OCI-LY1 (cell line): ENCODE data around the gene ULK3.

Source experiments
- H2AFZ ChIP-seq: fragments of 200-600 bp; sonication (generic), shearing (Covaris generic); 2 replicates; pipeline ENCODE4 v1.6.0; 2014; ENCODE audit warnings: antibody characterized with exemption, mild to moderate bottlenecking, low read length
- H3F3A ChIP-seq: fragments of 200-600 bp; sonication (generic), shearing (Covaris generic); 2 replicates; pipeline ENCODE4 v1.6.0; 2014; ENCODE audit warnings: mild to moderate bottlenecking, antibody characterized with exemption, low read length, moderate library complexity; ENCODE audit not compliant: insufficient read depth
- H3K27ac ChIP-seq: fragments of 200-600 bp; sonication (generic); 2 replicates; pipeline ENCODE4 v1.5.1; 2014; ENCODE audit warnings: low read length, mixed run types, mild to moderate bottlenecking, low read depth; ENCODE audit not compliant: poor library complexity, severe bottlenecking
- H3K27me3 ChIP-seq: fragments of 200-600 bp; sonication (generic); 2 replicates; pipeline ENCODE4 v1.6.0; 2014; ENCODE audit warnings: antibody characterized with exemption, mild to moderate bottlenecking, low read length, moderate library complexity; ENCODE audit not compliant: insufficient read depth
- H3K36me3 ChIP-seq: fragments of 200-600 bp; sonication (generic); 2 replicates; pipeline ENCODE4 v1.6.1; 2014; ENCODE audit warnings: mild to moderate bottlenecking, antibody characterized with exemption, low read length, moderate library complexity, mixed read lengths; ENCODE audit not compliant: insufficient read depth
- H3K4me1 ChIP-seq: fragments of 200-600 bp; sonication (generic); 2 replicates; pipeline ENCODE4 v1.5.1; 2014; ENCODE audit warnings: mild to moderate bottlenecking, low read length, moderate library complexity; ENCODE audit not compliant: insufficient read depth, severe bottlenecking
- H3K4me2 ChIP-seq: fragments of 200-600 bp; sonication (generic), shearing (Covaris generic); 2 replicates; pipeline ENCODE4 v1.6.1; 2014; ENCODE audit warnings: low read length
- H3K4me3 ChIP-seq: fragments of 200-600 bp; sonication (generic); 2 replicates; pipeline ENCODE4 v1.5.1; 2014; ENCODE audit warnings: low read length, low read depth, mild to moderate bottlenecking, mixed read lengths; ENCODE audit not compliant: poor library complexity, severe bottlenecking
- H3K79me2 ChIP-seq: fragments of 200-600 bp; shearing (Covaris generic); 2 replicates; pipeline ENCODE4 v1.6.1; 2016; ENCODE audit warnings: mixed run types, low read length, mixed read lengths; ENCODE audit not compliant: insufficient read depth
- H3K9ac ChIP-seq: fragments of 200-600 bp; sonication (generic), shearing (Covaris generic); 2 replicates; pipeline ENCODE4 v1.6.1; 2014; ENCODE audit warnings: mild to moderate bottlenecking, low read length, mixed read lengths
- H3K9me2 ChIP-seq: fragments of 200-600 bp; sonication (generic), shearing (Covaris generic); 2 replicates; pipeline ENCODE4 v1.6.1; 2014; ENCODE audit warnings: low read depth, mild to moderate bottlenecking, low read length, mixed read lengths
- H3K9me3 ChIP-seq: fragments of 200-600 bp; shearing (Covaris generic); 2 replicates; pipeline ENCODE4 v1.6.1; 2014; ENCODE audit warnings: low read length, mixed read lengths
- H4K20me1 ChIP-seq: fragments of 200-600 bp; sonication (generic), shearing (Covaris generic); 2 replicates; pipeline ENCODE4 v1.6.0; 2016; ENCODE audit warnings: mild to moderate bottlenecking, low read length; ENCODE audit not compliant: insufficient read depth
- EZH2 ChIP-seq: fragments of 200-600 bp; sonication (generic), shearing (Covaris generic); IDR thresholded peaks from 2 replicates; pipeline ENCODE4 v1.8.0; 2017; ENCODE audit warnings: borderline replicate concordance, mixed run types, mild to moderate bottlenecking, antibody characterized with exemption, low read length, moderate library complexity, mixed read lengths
- TF ChIP-seq, protein P1 (sequence below): fragments of 200-600 bp; sonication (generic), shearing (Covaris generic); IDR thresholded peaks from 2 replicates; pipeline ENCODE4 v1.5.1; 2017; ENCODE audit warnings: mild to moderate bottlenecking, antibody characterized with exemption, low read length, moderate library complexity, mixed read lengths

ULK3 gene

GRCh38 chr15:74808078-74808839 lies 34.7 kb downstream of the ULK3 start:
- peaks cover 21% of the 10 kb centered on the region for H3K36me3 ChIP-seq
- no peaks in the 10 kb centered on the region for H3K79me2 ChIP-seq
- no peaks in the 10 kb centered on the region for H3K9me3 ChIP-seq
- no peaks in the 10 kb centered on the region for H3K4me1 ChIP-seq
- no peaks in the 10 kb centered on the region for H3F3A ChIP-seq
- H3K4me3 ChIP-seq, result no peak overlapping the region
- no peak overlapping the region for H3K27ac ChIP-seq
- H3K9me2 ChIP-seq, result no peaks in the 10 kb centered on the region
- no peak overlapping the region for H2AFZ ChIP-seq
- H3K4me2 ChIP-seq, result no peak overlapping the region
- H3K27me3 ChIP-seq, result no peaks in the 10 kb centered on the region; the same call in 1 of the 2 replicates
- H4K20me1 ChIP-seq, result no peaks in the 10 kb centered on the region
- TF ChIP-seq, protein P1, sequence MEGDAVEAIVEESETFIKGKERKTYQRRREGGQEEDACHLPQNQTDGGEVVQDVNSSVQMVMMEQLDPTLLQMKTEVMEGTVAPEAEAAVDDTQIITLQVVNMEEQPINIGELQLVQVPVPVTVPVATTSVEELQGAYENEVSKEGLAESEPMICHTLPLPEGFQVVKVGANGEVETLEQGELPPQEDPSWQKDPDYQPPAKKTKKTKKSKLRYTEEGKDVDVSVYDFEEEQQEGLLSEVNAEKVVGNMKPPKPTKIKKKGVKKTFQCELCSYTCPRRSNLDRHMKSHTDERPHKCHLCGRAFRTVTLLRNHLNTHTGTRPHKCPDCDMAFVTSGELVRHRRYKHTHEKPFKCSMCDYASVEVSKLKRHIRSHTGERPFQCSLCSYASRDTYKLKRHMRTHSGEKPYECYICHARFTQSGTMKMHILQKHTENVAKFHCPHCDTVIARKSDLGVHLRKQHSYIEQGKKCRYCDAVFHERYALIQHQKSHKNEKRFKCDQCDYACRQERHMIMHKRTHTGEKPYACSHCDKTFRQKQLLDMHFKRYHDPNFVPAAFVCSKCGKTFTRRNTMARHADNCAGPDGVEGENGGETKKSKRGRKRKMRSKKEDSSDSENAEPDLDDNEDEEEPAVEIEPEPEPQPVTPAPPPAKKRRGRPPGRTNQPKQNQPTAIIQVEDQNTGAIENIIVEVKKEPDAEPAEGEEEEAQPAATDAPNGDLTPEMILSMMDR, result no peak
- no peak for TF ChIP-seq EZH2
- H3K9ac ChIP-seq, result no peak overlapping the region

DNA sequence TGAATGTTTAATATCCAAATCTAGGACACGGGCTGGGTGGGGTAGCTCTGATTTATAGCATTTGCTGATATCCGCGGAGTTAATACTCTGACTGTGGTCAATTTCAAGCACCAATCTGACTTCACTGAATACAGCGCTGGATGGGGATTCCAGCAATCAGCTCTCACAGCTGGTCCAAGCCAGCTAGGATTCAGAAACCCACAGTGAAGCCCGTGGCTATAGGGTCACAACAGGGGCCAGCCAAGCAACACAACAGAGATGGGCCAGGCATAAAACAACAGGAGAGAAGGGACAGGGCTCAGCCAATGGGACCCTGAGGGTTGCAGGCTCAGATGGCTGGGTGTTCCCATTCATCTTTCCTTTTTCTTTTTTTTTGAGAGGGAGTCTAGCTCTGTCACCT lies 35.7 kb downstream of the ULK3 start:
- H3K36me3 ChIP-seq, result peaks cover 31% of the 10 kb centered on the region
- no peaks in the 10 kb centered on the region; the same call in 1 of the 2 replicates for H3K27me3 ChIP-seq
- H3K4me1 ChIP-seq, result no peaks in the 10 kb centered on the region
- H3K4me2 ChIP-seq, result no peak overlapping the region
- H3K9ac ChIP-seq, result no peak overlapping the region
- H3F3A ChIP-seq, result no peaks in the 10 kb centered on the region
- H3K4me3 ChIP-seq, result no peak overlapping the region
- no peaks in the 10 kb centered on the region for H4K20me1 ChIP-seq
- no peak for TF ChIP-seq EZH2
- TF ChIP-seq, protein P1, result no peak
- H3K9me3 ChIP-seq, result no peaks in the 10 kb centered on the region
- H2AFZ ChIP-seq, result no peak overlapping the region
- H3K79me2 ChIP-seq, result no peaks in the 10 kb centered on the region
- H3K27ac ChIP-seq, result no peak overlapping the region
- no peaks in the 10 kb centered on the region for H3K9me2 ChIP-seq

GRCh38 chr15:74804935-74805334 lies 38.0 kb downstream of the ULK3 start:
- Histone ChIP-seq H3K4me1 (peaks cover 11% of the 10 kb centered on the region), H3K36me3 (peaks cover 53% of the 10 kb centered on the region), H3K9me2 (no peaks in the 10 kb centered on the region), H3K27ac (no peak overlapping the region), H3K27me3 (no peaks in the 10 kb centered on the region; the same call in 1 of the 2 replicates), H3K4me2 (no peak overlapping the region), H3F3A (no peaks in the 10 kb centered on the region), H2AFZ (no peak overlapping the region), H4K20me1 (no peaks in the 10 kb centered on the region), H3K4me3 (no peak overlapping the region), H3K9ac (no peak overlapping the region), H3K9me3 (no peaks in the 10 kb centered on the region), H3K79me2 (no peaks in the 10 kb centered on the region)
- TF ChIP-seq, protein P1, result no peak
- no peak for TF ChIP-seq EZH2
